GM23248 (cell line): ENCODE measurements around the gene EBLN2. TPM values are rescaled to one million over a fixed set of nuclear protein-coding genes. Genes with fewer than 3 reads are reported as not detected.

Source experiments
- DNase-seq: peaks from one replicate; pipeline ENCODE4 v3.0.0-alpha.2; 2015
- H2AFZ ChIP-seq: fragments of 200-600 bp; sonication (generic); 2 replicates; pipeline ENCODE4 v1.6.1; 2016; ENCODE audit warnings: antibody characterized with exemption
- H3F3A ChIP-seq: fragments of 200-600 bp; sonication (generic); 2 replicates; pipeline ENCODE4 v1.6.1; 2016; ENCODE audit warnings: mild to moderate bottlenecking, antibody characterized with exemption, mixed run types; ENCODE audit not compliant: insufficient read depth
- H3K27ac ChIP-seq: fragments of 200-600 bp; sonication (generic); 2 replicates; pipeline ENCODE4 v1.5.1; 2016; ENCODE audit warnings: mild to moderate bottlenecking
- H3K27me3 ChIP-seq: fragments of 200-600 bp; sonication (generic); replicated peaks from 2 replicates; pipeline ENCODE4 v1.6.1; 2016; ENCODE audit warnings: mild to moderate bottlenecking; ENCODE audit not compliant: insufficient read depth
- H3K36me3 ChIP-seq: fragments of 200-600 bp; sonication (generic); 2 replicates; pipeline ENCODE4 v1.6.1; 2016; ENCODE audit warnings: low read depth, mild to moderate bottlenecking
- H3K4me1 ChIP-seq: fragments of 200-600 bp; sonication (generic); 2 replicates; pipeline ENCODE4 v1.6.1; 2016; ENCODE audit warnings: mild to moderate bottlenecking; ENCODE audit not compliant: insufficient read depth
- H3K4me2 ChIP-seq: fragments of 200-600 bp; sonication (generic); one replicate; pipeline ENCODE4 v1.6.1; 2016; ENCODE audit warnings: mild to moderate bottlenecking; ENCODE audit not compliant: unreplicated experiment
- H3K4me3 ChIP-seq: fragments of 200-600 bp; sonication (generic); 2 replicates; pipeline ENCODE4 v1.5.1; 2016; ENCODE audit warnings: mild to moderate bottlenecking
- H3K79me2 ChIP-seq: fragments of 200-600 bp; sonication (generic); 2 replicates; pipeline ENCODE4 v1.6.1; 2016; ENCODE audit warnings: mild to moderate bottlenecking; ENCODE audit not compliant: insufficient read depth
- H3K9ac ChIP-seq: fragments of 200-600 bp; sonication (generic); 2 replicates; pipeline ENCODE4 v1.6.1; 2016; ENCODE audit warnings: mild to moderate bottlenecking
- H3K9me2 ChIP-seq: fragments of 200-600 bp; sonication (generic); 2 replicates; pipeline ENCODE4 v1.6.1; 2016; ENCODE audit warnings: mixed run types, mild to moderate bottlenecking, moderate library complexity; ENCODE audit not compliant: insufficient read depth
- H3K9me3 ChIP-seq: fragments of 200-600 bp; sonication (generic); one replicate; pipeline ENCODE4 v1.6.1; 2017; ENCODE audit warnings: low read depth
- H4K20me1 ChIP-seq: fragments of 200-600 bp; sonication (generic); 2 replicates; pipeline ENCODE4 v1.6.0; 2016; ENCODE audit not compliant: insufficient read depth
- EZH2 ChIP-seq: fragments of 200-600 bp; sonication (generic); IDR thresholded peaks from 2 replicates; pipeline ENCODE4 v1.6.1; 2018; ENCODE audit warnings: antibody characterized with exemption, mild to moderate bottlenecking; ENCODE audit not compliant: insufficient read depth, poor library complexity, severe bottlenecking
- EZH2phosphoT487 ChIP-seq: fragments of 200-600 bp; sonication (generic); IDR thresholded peaks from 2 replicates; pipeline ENCODE4 v1.6.1; 2018; ENCODE audit warnings: antibody characterized with exemption, moderate library complexity, mild to moderate bottlenecking, low read depth; ENCODE audit not compliant: insufficient read depth
- WGBS, 2 experiments: methylation state at CpG; one replicate each; pipeline ENCODE4 v1.1.6; 2015 to 2017; ENCODE audit warnings: low lambda C conversion rate in 2 of 2, low coverage in 1 of 2; ENCODE audit errors: missing lambda C conversion rate in 2 of 2; 5-methylcytosine and 5-hydroxymethylcytosine counted together
- in situ Hi-C: fragments of 300-500 bp; cut with MboI; formaldehyde crosslinking; loops from 2 replicates; pipeline ENCODE4 v1.15.0; 2020
- polyA plus RNA-seq: library from polyadenylated mRNA; unstranded; fragments of >200 nt; fragmentation: Nextera tagmentation; extraction: Ambion mirVana; gene quantifications from 2 replicates; pipeline ENCODE4 v1.2.1, GENCODE V29; 2016
- total RNA-seq: library from RNA; depleted of rRNA; stranded (reverse); fragments of >200 nt; shearing (Covaris generic); gene quantifications from 2 replicates; pipeline ENCODE4 v1.2.3, GENCODE V29; 2014

Gene EBLN2
- total and polyA plus RNA-seq, 2 experiments from 2014 or later = 1.6 to 1.7 TPM

DNA sequence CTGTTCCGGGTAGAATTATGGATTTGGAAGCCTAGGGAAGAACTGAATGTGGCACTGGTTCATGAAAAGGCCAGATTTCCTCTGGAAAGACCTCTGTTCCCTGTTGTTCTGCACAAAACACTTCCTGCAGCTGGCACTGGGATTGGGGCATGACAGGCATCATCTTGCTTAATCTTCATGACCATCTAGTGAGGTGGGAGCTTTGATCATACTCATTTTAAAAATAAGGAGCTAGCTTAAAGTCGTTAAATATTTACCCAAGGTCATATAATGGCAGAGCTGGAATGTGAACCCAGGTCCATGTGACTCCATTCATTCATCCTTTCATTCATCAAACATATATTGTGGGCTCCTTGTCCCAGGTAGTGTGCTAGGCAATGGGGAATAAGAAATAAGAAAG is 40.4 kb downstream of the EBLN2 start:
- Histone ChIP-seq H3K27ac (no peak overlapping the region), H3K4me3 (no peak overlapping the region), H3K9me2 (no peaks in the 10 kb centered on the region), H3K9ac (no peak overlapping the region), H2AFZ (no peak overlapping the region), H3K36me3 (no peaks in the 10 kb centered on the region), H3K4me1 (no peaks in the 10 kb centered on the region; the same call in 1 of the 2 replicates), H3F3A (no peaks in the 10 kb centered on the region), H4K20me1 (no peaks in the 10 kb centered on the region), H3K4me2 (no peak overlapping the region), H3K9me3 (no peaks in the 10 kb centered on the region), H3K27me3 (no peaks in the 10 kb centered on the region), H3K79me2 (no peaks in the 10 kb centered on the region)
- WGBS, 2 experiments = 75 to 77% methylated on average over 2 of the region's 2 CpGs
- no peak for DNase-seq
- in situ Hi-C loops = loop anchor here (10.0 to 25.0 kb wide), 4 partner anchors 333 to 735 kb away; no protein-coding TSS in a partner anchor
- TF ChIP-seq EZH2phosphoT487 (no peak), EZH2 (no peak)

DNA sequence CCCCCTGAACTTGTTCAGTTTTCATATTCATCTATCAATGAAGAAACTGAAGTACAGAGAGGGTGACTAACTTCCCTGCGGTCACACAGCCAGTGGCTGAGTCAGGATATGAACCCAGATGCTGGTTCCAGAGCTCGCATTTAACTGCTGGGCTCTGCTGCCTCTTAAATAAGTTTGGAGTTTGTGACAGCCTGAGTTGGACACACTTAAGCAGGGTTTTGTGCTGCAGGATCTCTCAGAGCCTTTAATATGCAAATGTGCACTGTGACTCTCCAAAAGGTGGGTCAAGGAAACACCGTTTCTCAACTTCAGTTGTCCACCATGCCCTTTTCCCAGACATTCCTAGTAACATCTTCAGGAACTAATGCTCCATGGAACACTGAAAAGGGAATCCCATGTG is 45.8 kb downstream of the EBLN2 start:
- Histone ChIP-seq H3K4me1 (no peaks in the 10 kb centered on the region), H3K27ac (no peak overlapping the region), H3K9me3 (no peaks in the 10 kb centered on the region), H4K20me1 (no peaks in the 10 kb centered on the region), H3K9ac (no peak overlapping the region), H3K79me2 (no peaks in the 10 kb centered on the region), H2AFZ (no peak overlapping the region), H3K36me3 (no peaks in the 10 kb centered on the region), H3K4me3 (no peak overlapping the region), H3F3A (no peaks in the 10 kb centered on the region), H3K27me3 (no peaks in the 10 kb centered on the region), H3K9me2 (no peaks in the 10 kb centered on the region), H3K4me2 (no peak overlapping the region)
- in situ Hi-C loops = loop anchor here (10.0 to 25.0 kb wide), 4 partner anchors 328 to 730 kb away; no protein-coding TSS in a partner anchor
- 72 to 73% methylated on average over 3 of the region's 3 CpGs for WGBS, 2 experiments
- DNase-seq = no peak
- TF ChIP-seq EZH2 (no peak), EZH2phosphoT487 (no peak)

GRCh38 chr3:73107676-73108187 is 46.3 kb downstream of the EBLN2 start:
- H3K4me3 ChIP-seq = no peak overlapping the region
- H3K9me2 ChIP-seq = no peaks in the 10 kb centered on the region
- no peak overlapping the region for H2AFZ ChIP-seq

GRCh38 chr3:73108750-73109149 is 47.3 kb downstream of the EBLN2 start:
- H3K79me2 ChIP-seq = no peaks in the 10 kb centered on the region
- H3K27me3 ChIP-seq = no peaks in the 10 kb centered on the region
- WGBS, 2 experiments = 85 to 88% methylated on average over 3 of the region's 3 CpGs
- no peaks in the 10 kb centered on the region for H4K20me1 ChIP-seq
- DNase-seq = no peak
- H3K4me1 ChIP-seq = no peaks in the 10 kb centered on the region
- H3K36me3 ChIP-seq = no peaks in the 10 kb centered on the region
- H3K9ac ChIP-seq = no peak overlapping the region
- in situ Hi-C loops = loop anchor here (10.0 to 25.0 kb wide), 4 partner anchors 326 to 729 kb away; no protein-coding TSS in a partner anchor
- TF ChIP-seq EZH2phosphoT487 = no peak
- no peak for TF ChIP-seq EZH2
- H3K27ac ChIP-seq = no peak overlapping the region
- H3K4me2 ChIP-seq = no peak overlapping the region
- no peak overlapping the region for H3K4me3 ChIP-seq
- H3K9me2 ChIP-seq = no peaks in the 10 kb centered on the region
- H2AFZ ChIP-seq = no peak overlapping the region
- no peaks in the 10 kb centered on the region for H3F3A ChIP-seq
- no peaks in the 10 kb centered on the region for H3K9me3 ChIP-seq

More at GRCh38 chr3:73107676-73108187, 46.3 kb downstream of the EBLN2 start:
- H3K4me2 ChIP-seq = no peak overlapping the region
- no peaks in the 10 kb centered on the region for H3K36me3 ChIP-seq
- no peaks in the 10 kb centered on the region for H4K20me1 ChIP-seq
- no peaks in the 10 kb centered on the region for H3K9me3 ChIP-seq
- no peaks in the 10 kb centered on the region for H3K79me2 ChIP-seq
- DNase-seq = no peak
- no peaks in the 10 kb centered on the region for H3F3A ChIP-seq
- H3K9ac ChIP-seq = no peak overlapping the region
- TF ChIP-seq EZH2 (no peak), EZH2phosphoT487 (no peak)
- WGBS, 2 experiments = 79 to 90% methylated on average over 5 of the region's 5 CpGs
- in situ Hi-C loops = loop anchor here (10.0 to 25.0 kb wide), 4 partner anchors 327 to 730 kb away; no protein-coding TSS in a partner anchor
- H3K4me1 ChIP-seq = no peaks in the 10 kb centered on the region
- no peaks in the 10 kb centered on the region for H3K27me3 ChIP-seq
- H3K27ac ChIP-seq = no peak overlapping the region
